Parathyroid adenoma (tissue), 2 donors: ENCODE measurements around the gene DSE.

Source experiments
- H2AFZ ChIP-seq: fragments of 300-600 bp; sonication (generic); one replicate; pipeline ENCODE4 v1.7.0; 2017; ENCODE audit warnings: antibody characterized with exemption, mild to moderate bottlenecking
- H3K27ac ChIP-seq: fragments of 300-600 bp; sonication (generic); one replicate; pipeline ENCODE4 v1.7.0; 2017
- H3K27me3 ChIP-seq: fragments of 300-600 bp; sonication (generic); one replicate; pipeline ENCODE4 v1.7.0; 2017; ENCODE audit warnings: low read length; ENCODE audit not compliant: control insufficient read depth, insufficient read depth
- H3K36me3 ChIP-seq: fragments of 300-600 bp; sonication (generic); one replicate; pipeline ENCODE4 v1.7.0; 2017; ENCODE audit warnings: low read length; ENCODE audit not compliant: control insufficient read depth, insufficient read depth
- H3K4me1 ChIP-seq: fragments of 300-600 bp; sonication (generic); one replicate; pipeline ENCODE4 v1.7.0; 2017; ENCODE audit warnings: control low read depth
- H3K4me2 ChIP-seq: fragments of 300-600 bp; sonication (generic); one replicate; pipeline ENCODE4 v1.7.0; 2017; ENCODE audit warnings: low read length
- H3K4me3 ChIP-seq: fragments of 300-600 bp; sonication (generic); one replicate; pipeline ENCODE4 v1.7.0; 2017; ENCODE audit warnings: low read depth, low read length
- H3K79me2 ChIP-seq: fragments of 300-600 bp; sonication (generic); one replicate; pipeline ENCODE4 v1.7.0; 2017; ENCODE audit warnings: control low read depth
- H3K9ac ChIP-seq: fragments of 300-600 bp; sonication (generic); one replicate; pipeline ENCODE4 v1.7.0; 2017; ENCODE audit warnings: mild to moderate bottlenecking
- H3K9me3 ChIP-seq: fragments of 300-600 bp; sonication (generic); one replicate; pipeline ENCODE4 v1.7.0; 2017; ENCODE audit warnings: low read length; ENCODE audit not compliant: control insufficient read depth
- TF ChIP-seq, protein P1 (sequence below): fragments of 300-600 bp; sonication (generic); IDR thresholded peaks from one replicate; pipeline ENCODE4 v1.7.0; 2017; ENCODE audit warnings: antibody characterized with exemption, mild to moderate bottlenecking
- donor health status: primary hyperparathyroidism.

The DSE gene

DNA sequence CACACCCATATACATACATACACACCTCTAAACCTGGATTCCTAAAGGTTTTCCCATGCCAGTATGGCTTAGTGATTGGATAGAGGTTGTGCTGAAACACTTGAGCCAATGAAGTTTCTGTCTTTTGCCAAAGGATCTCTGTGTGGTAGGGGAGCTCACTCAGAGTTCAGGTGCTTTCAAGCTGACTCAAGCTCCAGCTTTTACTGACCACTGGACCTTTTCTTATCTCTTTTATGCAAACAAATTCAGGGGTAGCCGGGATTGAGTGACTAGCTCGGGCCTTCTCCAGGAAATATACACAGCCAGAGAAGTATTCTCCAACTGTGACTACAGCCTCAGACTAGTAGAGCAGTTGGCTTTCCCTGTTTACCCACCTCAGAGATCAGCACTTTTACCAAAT, 21.5 kb upstream of the DSE start:
- Histone ChIP-seq H3K4me3 (no peak overlapping the region), H3K79me2 (no peaks in the 10 kb centered on the region), H3K4me2 (no peak overlapping the region), H3K36me3 (no peaks in the 10 kb centered on the region), H3K9ac (no peak overlapping the region), H3K4me1 (no peaks in the 10 kb centered on the region), H3K27ac (no peak overlapping the region), H2AFZ (no peak overlapping the region), H3K27me3 (no peaks in the 10 kb centered on the region), H3K9me3 (no peaks in the 10 kb centered on the region)
- TF ChIP-seq, protein P1, sequence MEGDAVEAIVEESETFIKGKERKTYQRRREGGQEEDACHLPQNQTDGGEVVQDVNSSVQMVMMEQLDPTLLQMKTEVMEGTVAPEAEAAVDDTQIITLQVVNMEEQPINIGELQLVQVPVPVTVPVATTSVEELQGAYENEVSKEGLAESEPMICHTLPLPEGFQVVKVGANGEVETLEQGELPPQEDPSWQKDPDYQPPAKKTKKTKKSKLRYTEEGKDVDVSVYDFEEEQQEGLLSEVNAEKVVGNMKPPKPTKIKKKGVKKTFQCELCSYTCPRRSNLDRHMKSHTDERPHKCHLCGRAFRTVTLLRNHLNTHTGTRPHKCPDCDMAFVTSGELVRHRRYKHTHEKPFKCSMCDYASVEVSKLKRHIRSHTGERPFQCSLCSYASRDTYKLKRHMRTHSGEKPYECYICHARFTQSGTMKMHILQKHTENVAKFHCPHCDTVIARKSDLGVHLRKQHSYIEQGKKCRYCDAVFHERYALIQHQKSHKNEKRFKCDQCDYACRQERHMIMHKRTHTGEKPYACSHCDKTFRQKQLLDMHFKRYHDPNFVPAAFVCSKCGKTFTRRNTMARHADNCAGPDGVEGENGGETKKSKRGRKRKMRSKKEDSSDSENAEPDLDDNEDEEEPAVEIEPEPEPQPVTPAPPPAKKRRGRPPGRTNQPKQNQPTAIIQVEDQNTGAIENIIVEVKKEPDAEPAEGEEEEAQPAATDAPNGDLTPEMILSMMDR = no peak

DNA sequence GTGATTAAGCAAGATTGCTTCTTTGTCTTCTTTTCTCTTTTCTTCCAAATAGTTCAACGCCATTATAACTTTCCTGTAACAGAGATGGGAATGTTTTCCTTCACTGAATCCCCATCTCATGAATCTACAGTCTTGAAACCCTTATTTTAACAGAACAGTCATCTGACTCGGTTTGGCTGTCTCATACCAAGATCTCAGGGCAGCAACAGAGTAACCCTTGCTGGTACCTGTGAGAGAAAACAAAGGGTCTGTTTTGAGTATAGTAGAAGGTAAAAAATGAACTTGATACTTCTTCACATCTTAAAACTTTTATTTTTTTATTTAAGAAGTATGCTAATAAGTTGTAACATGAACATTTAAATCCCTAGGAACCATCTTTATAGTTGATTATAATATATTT, 19.6 kb upstream of the DSE start:
- no peak overlapping the region for H3K4me2 ChIP-seq
- H3K4me3 ChIP-seq = no peak overlapping the region
- TF ChIP-seq, protein P1 = no peak
- no peaks in the 10 kb centered on the region for H3K36me3 ChIP-seq
- no peaks in the 10 kb centered on the region for H3K79me2 ChIP-seq
- no peak overlapping the region for H2AFZ ChIP-seq
- no peaks in the 10 kb centered on the region for H3K9me3 ChIP-seq
- no peak overlapping the region for H3K27ac ChIP-seq
- no peaks in the 10 kb centered on the region for H3K27me3 ChIP-seq
- no peaks in the 10 kb centered on the region for H3K4me1 ChIP-seq
- H3K9ac ChIP-seq = no peak overlapping the region

DNA sequence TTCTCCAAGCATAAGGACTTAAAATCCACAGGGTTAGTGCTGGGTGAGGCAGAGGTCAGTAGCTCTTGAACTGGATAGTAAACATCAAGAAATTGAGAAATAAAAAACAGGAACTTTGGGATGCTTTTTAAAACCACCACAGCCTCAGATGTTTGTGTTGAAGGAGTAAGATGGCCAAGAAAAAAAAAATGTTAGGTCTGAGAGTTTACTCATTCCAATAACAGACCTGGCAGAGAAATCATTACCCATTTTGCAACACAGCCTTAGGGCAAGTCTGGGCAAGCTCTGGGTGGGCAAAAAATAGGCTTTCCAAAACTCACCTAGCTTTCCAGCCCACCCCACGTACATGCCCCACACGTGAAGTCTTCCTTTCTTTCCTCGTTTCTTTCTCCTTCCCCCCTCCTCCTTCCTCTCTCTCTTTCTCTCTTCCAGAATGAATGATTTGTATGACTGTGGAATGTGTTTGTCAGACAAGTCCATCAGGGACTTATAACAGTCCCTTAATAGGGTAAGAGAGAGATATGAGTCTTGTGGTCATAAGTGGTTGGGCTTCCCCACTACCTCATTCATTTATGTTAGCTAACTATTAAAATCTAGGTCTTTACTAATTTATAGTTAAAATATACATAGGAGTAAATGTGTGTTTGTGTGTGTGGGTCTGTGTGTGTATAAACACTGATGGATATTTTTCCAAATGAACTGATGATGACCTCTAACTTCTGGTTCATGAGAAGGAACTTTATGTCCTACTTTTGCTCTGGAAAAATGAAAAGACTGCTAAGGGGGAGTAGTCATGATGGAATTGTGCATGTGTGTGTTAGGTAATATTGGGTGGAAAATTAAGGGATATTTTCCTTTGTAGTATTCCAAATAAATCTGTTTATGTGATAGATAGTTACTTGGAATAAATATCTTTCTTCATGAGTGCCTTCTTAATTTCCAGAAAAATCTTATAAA, 18.0 kb upstream of the DSE start:
- Histone ChIP-seq H2AFZ (no peak overlapping the region), H3K4me3 (no peak overlapping the region), H3K4me1 (no peaks in the 10 kb centered on the region), H3K79me2 (no peaks in the 10 kb centered on the region), H3K27ac (no peak overlapping the region), H3K4me2 (no peak overlapping the region), H3K36me3 (no peaks in the 10 kb centered on the region), H3K9me3 (no peaks in the 10 kb centered on the region), H3K9ac (no peak overlapping the region), H3K27me3 (no peaks in the 10 kb centered on the region)
- TF ChIP-seq, protein P1 = no peak

DNA sequence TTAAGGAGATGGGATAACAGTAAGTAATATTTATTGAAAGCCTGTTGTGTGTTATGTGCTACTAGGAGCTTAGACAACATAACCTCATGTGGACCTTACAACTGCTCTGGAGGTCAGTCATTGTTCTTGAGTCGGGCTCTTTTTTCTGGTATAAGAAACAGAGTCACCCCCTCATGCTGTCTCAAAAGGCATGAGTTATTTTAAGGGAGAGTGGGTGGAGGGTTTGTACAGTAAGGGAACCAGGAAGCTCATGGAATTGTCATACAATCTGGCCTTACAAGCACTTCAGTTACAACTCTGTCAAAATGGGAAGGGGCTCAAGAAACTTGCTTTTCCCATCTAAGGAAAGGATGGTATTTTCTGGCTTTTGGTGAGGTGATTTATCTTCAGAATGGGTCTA, 16.5 kb upstream of the DSE start:
- no peak overlapping the region for H3K9ac ChIP-seq
- H3K4me2 ChIP-seq = no peak overlapping the region
- no peaks in the 10 kb centered on the region for H3K27me3 ChIP-seq
- no peaks in the 10 kb centered on the region for H3K79me2 ChIP-seq
- H3K36me3 ChIP-seq = no peaks in the 10 kb centered on the region
- H2AFZ ChIP-seq = no peak overlapping the region
- H3K4me1 ChIP-seq = no peaks in the 10 kb centered on the region
- H3K4me3 ChIP-seq = no peak overlapping the region
- no peak overlapping the region for H3K27ac ChIP-seq
- H3K9me3 ChIP-seq = no peaks in the 10 kb centered on the region
- TF ChIP-seq, protein P1 = no peak

DNA sequence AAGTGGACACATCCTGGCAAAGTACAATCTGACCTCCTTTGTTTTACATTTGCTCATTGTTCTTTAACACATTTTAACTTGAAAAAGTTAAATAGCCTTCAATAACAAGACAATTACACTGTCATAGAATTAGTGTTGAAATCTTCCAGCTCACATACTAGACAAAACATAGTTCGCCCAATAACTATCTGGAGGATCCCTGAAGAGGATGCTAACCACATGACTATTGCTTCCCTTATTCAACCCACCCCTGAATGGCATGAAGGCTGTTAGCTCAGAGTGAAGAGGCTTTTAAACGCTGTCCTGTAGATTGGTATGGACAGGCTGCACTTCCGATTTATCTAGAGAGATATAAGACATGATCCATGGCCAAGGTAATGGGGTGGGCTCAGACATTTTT, 15.0 kb upstream of the DSE start:
- Histone ChIP-seq H3K27ac (no peak overlapping the region), H3K4me3 (no peak overlapping the region), H2AFZ (no peak overlapping the region), H3K79me2 (no peaks in the 10 kb centered on the region), H3K9me3 (no peaks in the 10 kb centered on the region), H3K4me1 (no peaks in the 10 kb centered on the region), H3K4me2 (no peak overlapping the region), H3K27me3 (no peaks in the 10 kb centered on the region), H3K36me3 (no peaks in the 10 kb centered on the region), H3K9ac (no peak overlapping the region)
- TF ChIP-seq, protein P1 = no peak
